HUDEP-2 (cell line): ENCODE results near the gene ATG13.
A peak's percentile ranks its signal among the peaks of the same experiment; 100 is the strongest.

Source experiments
- DNase-seq, 76 experiments: peaks; one replicate each; lab custom pipeline; 2025; ENCODE audit not compliant: unreplicated experiment in 76 of 76; lab: John Stamatoyannopoulos, UW

ATG13 gene

DNA sequence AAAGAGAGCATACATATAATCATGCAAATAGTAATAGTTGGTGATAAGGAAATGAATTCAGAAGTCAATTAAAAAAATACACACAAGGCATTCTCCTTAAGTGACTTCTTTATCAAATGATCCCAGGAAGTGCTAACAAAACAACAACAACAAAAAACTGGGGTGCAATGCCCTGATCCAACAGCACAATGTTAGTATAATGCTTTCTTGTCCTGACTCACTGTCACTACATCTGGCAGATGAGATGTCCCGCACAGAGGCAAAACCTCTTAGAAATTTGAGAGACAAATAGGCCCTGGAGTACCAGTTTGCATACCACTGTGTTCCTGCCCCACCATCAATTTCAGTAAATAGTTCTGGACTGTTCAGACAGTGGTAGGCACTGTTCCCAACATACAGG lies 12.6 kb upstream of the ATG13 start:
- DNase-seq, result no peak

GRCh38 chr11:46607516-46607915 lies 9.8 kb upstream of the ATG13 start:
- no peak for DNase-seq

DNA sequence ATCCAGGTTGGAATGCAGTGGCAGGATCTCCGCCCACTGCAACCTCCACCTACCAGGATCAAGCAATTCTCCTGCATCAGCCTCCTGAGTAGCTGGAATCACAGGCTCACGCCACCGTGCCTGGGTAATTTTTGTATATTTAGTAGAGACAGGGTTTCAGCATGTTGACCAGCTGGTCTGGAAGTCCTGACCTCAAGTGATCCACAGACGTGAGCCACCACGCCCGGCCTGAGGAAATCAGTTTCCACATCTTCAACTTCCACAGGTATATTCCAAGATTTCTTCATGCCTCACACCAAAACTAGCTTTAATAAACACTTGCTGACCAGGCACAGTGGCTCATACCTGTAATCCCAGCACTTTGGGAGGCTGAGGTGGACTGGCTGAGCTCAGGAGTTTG lies 8.0 kb upstream of the ATG13 start:
- DNase-seq, result no peak

- DNase-seq, result peak in 74 of 76 experiments; percentile 13 to 93 (median 74)
Observed at GRCh38 chr11:46611526-46612304, 5.6 kb upstream of the ATG13 start.

- DNase-seq, result peak in 4 of 76 experiments; percentile 45 to 60 (median 53)
Observed at GRCh38 chr11:46612326-46612725, 5.0 kb upstream of the ATG13 start.

- no peak for DNase-seq
Observed at GRCh38 chr11:46615756-46616155, 1.6 kb upstream of the ATG13 start.

DNA sequence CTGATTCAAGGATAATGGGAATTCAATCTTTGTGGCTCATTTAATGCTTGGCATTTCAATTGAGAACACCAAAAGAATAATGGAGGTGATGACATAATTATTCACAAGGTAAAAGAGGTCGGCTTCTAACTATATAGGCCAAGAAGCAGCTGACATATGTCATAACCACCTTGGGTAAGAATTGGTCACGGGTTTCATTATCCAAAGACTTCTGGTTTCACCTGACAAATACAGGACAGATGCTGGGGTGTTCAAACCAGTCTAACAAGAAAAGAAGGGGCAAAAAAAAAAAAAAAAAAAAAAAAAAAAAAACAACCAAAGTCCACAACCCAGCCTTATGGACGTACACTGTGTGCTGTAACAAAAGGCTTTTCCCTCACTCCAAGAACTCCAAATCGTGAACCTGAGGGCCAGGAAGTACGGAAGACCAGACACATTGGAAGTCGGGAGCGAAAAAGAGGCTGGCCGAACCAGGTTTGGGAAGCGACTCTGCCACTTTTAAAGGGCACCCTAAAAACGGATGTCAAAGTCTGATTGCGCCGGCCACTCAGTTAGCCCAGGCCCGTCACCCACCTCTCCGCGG lies 711 bp upstream of the ATG13 start:
- no peak for DNase-seq

DNA sequence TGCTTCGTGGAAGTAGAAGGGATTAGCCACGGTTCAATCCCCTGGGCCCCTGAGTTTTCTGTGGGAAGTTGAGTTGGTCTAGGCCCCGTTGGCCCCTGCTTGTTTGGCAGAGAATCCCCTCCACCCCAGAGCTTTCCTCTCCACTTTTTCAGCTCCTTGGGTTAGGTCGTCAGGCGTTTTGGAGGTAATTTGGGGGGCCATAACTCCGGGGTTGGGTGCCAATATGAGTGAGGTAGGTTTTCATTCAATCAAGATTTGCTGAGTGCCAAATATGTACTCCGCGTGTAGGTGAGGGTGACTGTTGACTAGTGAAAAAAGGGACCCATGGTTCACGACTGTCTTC lies 590 bp downstream of the ATG13 start:
- DNase-seq, result peak in 1 of 76 experiments; percentile 52

DNA sequence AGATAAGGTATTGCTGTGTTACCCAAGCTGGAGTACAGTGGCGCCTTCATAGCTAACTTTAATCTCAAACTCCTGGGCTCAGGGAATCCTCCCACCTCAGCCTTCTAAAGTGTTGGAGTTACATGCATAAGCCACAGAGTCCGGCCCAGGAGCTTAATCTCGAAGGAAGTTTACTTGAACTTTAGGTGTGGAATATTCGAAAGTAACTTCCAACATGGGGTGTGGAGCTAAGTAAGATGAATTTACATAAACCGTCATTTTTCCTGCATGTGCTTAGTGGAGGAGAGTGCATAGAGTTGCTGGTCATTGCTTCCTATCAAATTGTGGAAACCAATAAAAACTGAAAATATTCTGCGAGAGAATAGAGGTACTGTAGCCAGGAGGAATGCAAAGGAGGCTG lies 1.5 kb downstream of the ATG13 start:
- peak in 2 of 76 experiments; percentile 11 to 19 for DNase-seq

DNA sequence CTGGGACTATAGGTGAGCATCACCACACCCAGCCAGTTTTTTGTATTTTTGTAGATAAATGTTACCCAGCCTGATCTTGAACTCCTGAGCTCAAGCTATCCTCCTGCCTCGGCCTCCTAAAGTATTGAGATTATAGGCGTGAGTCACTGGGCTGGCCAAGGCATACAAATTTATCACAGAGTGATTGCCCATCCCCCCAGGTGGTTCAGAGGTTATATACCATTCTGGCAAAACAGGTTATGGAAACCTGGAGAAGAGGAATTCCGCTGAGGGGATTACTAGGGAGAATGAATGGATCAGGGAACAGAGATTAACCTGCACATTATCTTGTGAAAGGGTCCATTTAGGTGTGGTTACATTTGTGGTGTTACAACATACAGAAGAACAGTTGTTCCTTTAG lies 8.1 kb downstream of the ATG13 start:
- DNase-seq, result no peak

DNA sequence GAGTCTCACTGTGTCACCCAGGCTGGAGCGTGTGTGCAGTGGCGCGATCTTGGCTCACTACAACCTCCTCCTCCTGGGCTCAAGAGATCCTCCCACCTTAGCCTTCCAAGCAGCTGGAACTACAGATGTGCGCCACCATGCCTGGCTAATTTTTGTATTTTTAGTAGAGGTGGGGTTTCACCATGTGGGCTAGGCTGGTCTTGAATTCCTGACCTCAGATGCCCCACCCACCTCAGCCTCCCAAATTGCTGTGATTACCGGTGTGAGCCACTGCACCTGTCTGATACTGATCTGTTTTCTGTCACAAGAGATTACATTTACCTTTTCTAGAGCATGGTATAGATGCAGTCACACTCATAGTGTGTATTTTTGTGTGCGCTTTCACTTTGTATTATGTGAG lies 11.6 kb downstream of the ATG13 start:
- DNase-seq, result no peak

DNA sequence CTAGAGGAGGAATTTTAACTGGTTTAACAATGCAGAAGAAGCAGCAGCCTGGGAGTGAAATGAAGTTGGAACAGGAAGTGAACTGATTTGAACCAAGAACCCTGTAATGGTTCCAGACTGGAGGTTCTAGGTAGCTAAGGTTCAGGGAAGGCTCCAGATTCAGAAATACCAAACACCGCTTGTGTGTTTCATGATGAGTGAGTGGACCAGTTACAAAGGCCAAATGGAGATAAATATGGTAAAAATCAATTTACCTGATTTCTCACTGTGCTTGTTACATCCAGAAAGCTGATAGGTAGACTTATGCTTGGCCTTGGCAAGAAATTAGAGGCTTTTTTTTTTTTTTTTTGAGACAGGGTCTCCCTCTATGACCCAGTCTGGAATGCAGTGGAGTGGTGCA lies 12.9 kb downstream of the ATG13 start:
- DNase-seq, result no peak

- no peak for DNase-seq
Observed at GRCh38 chr11:46631676-46632075, 14.3 kb downstream of the ATG13 start.

DNA sequence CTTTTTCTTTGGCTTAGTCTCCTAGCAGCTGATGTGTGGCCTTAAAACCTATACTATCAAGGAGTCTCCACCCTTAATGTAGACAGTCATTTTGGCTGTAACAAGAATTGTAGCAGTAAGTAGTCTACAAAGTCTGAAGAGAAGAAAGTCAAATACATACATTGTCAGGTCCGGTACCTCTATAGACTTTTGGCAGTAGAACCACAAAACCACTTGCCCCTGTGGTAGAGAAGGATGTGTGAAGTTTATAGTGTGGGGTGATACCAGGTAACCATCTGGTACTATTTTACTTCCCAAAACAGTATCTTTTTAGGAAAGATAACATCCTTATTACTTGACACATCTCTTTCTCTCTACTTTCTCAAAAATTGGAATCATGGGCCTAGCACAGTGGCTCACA lies 15.1 kb downstream of the ATG13 start:
- no peak for DNase-seq

- DNase-seq, result no peak
Observed at GRCh38 chr11:46633291-46634217, 16.2 kb downstream of the ATG13 start.

DNA sequence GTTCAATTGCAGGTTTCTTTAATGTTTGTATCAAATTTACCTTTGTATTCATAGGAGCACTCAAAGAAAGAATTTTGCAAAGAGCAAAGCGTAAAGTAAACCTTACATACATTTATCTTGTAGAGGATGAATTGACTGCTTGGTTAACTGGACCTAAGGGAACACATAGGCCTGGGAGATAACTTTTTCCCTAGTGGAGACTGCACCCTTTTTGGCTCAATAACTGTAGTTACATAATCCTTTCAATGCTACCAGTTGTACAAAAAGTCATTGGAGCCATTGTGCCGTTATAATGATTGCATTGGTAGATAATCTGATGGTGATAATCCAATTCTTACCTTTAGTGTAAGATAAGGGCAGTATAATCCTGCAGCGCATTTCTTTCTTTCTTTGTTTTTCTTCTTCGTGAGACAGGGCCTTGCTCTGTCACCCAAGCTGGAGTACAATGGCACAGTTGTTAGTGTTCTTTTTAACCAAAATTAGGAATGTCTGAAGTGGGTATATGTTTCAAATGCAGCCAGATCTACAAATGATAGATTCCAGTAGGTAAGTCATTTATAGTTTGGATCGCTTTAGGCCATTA lies 18.3 kb downstream of the ATG13 start:
- DNase-seq, result no peak

GRCh38 chr11:46637546-46637945 lies 20.2 kb downstream of the ATG13 start:
- DNase-seq, result no peak

DNA sequence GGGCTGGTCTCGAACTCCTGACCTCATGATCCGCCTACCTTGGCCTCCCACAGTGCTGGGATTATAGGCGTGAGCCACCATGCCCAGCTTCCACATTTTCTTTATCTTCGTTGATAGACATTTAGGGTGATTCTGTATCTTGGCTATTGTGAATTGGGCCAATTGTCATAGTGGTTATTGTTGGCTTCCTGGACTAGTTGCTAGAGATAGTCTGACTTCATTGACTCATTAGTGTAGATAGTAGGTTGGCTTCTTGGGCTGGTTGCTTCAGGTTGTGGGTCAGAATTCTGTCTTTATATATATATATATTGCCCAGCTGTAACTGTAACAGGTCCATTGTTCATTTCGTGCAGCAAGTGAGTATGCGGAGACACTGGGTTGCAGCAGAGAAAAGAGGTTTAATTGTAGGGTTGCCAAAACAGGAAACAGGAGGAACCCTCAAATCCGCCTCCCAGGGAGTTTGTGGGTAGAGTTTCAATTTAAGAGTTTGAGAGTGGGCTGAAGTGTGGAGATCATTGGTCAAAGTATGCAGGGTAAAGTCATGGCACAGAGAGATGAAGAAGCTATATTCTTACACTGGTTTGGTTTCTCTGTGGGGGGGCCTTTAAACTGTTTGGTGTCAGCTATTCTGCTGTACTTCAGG lies 22.0 kb downstream of the ATG13 start:
- DNase-seq, result no peak

GRCh38 chr11:46640036-46640788 lies 22.9 kb downstream of the ATG13 start:
- no peak for DNase-seq

DNA sequence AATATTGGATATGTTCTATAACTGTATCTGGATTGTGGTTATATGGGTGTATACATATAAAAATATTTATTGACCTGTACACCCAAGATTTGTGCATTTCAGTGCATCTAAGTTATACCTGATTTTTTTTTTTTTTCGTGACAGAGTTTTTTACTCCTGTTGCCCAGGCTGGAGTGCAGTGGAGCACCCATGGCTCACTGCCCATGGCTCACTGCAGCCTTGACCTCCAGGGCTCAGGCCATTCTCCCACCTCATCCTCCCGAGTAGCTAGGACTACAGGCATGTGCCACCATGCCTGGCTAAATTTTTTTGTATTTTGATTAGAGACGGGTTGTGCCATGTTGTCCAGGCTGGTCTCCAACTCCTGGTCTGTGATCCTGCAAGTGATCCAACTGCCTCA lies 24.3 kb downstream of the ATG13 start:
- DNase-seq, result no peak
